Caki2 (cell line): ENCODE measurements around the gene GEMIN7. TPM values are rescaled to one million over a fixed set of nuclear protein-coding genes. Genes with fewer than 3 reads are reported as not detected.
A peak's percentile ranks its signal among the peaks of the same experiment; 100 is the strongest.
"Not testable (repeated sequence)": the region's sequence is repeated elsewhere in the genome, so short reads cannot be mapped to it uniquely, and the experiment has no call there.

Experiments
- DNase-seq: peaks from one replicate; pipeline ENCODE4 v3.0.0-alpha.2; 2015; ENCODE audit warnings: low read depth
- in situ Hi-C: cut with HindIII; loops from 2 replicates; pipeline ENCODE4 v1.10.0; 2016; ENCODE audit warnings: low sequenced_read_pairs, low pct_unique_long_range_greater_than_20kb, mixed read lengths
- total RNA-seq: library from RNA; depleted of rRNA; stranded (reverse); fragments of >200 nt; shearing (Covaris generic); gene quantifications from 2 replicates; pipeline ENCODE4 v1.2.3, GENCODE V29; 2014; ENCODE audit warnings: low replicate concordance

Gene GEMIN7
- total RNA-seq, 1 experiment from 2014 or later = 79.7 TPM

- in situ Hi-C loops = no loop called here
- no peak for DNase-seq
Observed at GRCh38 chr19:45099467-45100191, 20.6 kb downstream of the GEMIN7 start.

DNA sequence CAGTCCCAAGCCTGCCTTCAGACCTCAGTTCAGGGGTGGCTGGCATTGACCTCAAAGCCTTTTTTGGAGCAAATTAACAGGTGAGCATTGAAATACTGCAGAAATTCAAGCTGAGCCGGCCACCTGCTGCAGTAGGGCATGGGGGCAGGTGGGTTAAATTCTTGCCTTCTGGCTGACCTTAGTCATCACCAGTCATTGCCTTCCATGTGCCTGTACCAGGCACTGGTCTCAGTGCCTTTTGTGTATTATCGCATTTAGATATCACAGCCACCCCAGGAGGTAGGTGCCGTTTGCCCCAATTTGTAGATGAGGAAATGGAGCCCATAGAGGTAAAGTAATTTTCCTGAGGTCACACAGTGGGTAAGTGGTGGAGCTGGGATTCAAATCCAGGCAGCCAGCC is 21.1 kb downstream of the GEMIN7 start:
- in situ Hi-C loops = no loop called here
- DNase-seq = no peak

GRCh38 chr19:45100846-45101252 is 21.8 kb downstream of the GEMIN7 start:
- DNase-seq = peak; percentile 93
- in situ Hi-C loops = no loop called here

DNA sequence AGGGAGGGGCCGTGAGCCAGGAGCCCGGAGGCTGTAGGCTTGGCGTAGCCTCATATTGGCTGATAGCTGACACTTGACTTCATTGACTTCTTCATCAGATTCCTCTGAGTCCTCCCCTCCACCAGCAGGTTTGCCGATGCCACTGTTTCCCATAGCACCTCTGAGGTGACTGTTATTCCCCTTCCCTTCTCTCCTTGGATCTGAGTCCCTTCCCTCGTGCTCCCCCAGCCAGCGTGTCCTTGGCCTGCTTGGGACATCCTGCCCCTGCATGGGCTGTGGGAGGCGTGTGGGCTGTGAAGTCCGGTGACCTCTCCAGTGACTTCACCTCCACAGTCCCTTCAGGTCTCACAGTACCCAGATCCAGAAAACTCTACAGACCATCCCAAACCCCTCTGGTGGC is 22.7 kb downstream of the GEMIN7 start:
- in situ Hi-C loops = no loop called here

GRCh38 chr19:45102481-45102880 is 23.4 kb downstream of the GEMIN7 start:
- DNase-seq = no peak
- in situ Hi-C loops = no loop called here

More for the DNA sequence above, 22.7 kb downstream of the GEMIN7 start:
- DNase-seq = no peak

- in situ Hi-C loops = no loop called here
Observed at GRCh38 chr19:45103156-45103507, 24.1 kb downstream of the GEMIN7 start.

DNA sequence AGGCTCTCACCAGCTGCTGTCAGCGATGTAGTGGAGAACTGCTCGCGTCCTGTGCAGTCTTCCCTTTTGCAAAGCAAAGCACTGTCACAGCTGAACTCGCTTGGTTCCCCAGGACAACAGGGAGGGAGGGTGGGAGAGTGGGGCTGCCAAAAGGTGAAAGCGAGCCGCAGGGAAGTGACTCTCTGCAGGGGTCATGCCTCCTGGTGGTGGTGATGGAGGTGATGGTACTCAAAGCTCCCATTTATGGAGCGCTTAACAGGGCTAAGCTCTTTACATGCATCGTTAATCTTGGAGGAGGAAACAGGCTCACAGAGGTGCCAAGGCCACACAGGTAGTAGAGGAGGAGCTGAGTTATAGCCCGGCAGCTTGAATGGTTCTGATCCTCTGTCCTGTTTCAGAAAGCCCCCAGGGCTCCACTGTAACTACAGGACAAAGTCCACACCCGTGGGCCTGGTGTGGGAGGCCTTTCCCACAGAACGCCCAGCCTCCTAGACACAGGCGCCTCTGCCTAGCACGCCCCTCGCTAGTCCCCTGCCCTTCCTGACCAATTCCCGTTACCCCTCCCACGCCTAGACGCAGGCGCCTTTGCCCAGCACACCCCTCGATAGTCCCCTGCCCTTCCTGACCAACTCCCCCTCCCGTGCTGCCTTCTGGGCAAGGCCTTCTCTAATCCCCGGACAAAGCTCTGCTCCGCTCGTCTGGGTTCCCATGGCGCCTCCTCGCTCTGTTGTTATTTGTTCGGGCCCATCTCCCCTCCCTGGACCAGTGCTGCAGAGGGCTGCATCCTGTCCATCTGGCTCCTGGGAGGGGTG is 24.7 kb downstream of the GEMIN7 start:
- DNase-seq = peak; percentile 72
- in situ Hi-C loops = no loop called here

More at GRCh38 chr19:45103156-45103507, 24.1 kb downstream of the GEMIN7 start:
- no peak for DNase-seq

DNA sequence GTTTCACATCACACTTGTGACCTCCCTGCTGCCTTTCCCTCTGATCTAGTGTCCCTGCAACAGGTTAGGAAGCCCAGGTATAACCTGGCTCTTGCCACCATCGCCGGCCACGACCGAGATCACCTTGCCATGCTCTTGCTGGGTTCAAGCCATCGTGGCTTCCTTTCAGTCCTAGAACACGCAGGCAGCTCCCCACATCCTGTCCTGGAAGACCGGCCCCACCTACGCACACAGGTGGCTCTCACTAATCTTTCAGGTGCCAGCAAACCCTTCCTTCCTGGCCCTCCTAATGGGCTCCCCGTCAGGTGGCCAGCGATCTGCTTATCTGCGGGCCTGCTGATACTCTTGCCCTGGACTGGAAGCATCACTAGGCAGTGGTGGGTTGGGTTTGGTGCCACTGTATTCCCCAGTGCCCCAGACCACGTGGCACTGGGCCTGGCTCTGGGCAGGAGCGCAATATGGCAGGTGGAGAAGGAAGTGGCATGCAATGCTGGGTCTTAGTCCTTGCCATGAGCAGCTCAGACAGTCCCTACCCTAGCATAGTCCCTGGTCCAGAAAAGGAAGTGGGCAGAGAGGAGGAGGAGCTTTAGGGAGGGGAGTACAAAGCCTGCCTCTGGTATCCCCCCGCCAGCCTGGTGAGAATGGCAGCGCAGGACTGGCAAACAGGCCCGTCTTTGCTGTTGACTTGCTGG is 25.7 kb downstream of the GEMIN7 start:
- no peak for DNase-seq
- in situ Hi-C loops = no loop called here

GRCh38 chr19:45106363-45106762 is 27.3 kb downstream of the GEMIN7 start:
- DNase-seq, in situ Hi-C loops: not testable (repeated sequence)

DNA sequence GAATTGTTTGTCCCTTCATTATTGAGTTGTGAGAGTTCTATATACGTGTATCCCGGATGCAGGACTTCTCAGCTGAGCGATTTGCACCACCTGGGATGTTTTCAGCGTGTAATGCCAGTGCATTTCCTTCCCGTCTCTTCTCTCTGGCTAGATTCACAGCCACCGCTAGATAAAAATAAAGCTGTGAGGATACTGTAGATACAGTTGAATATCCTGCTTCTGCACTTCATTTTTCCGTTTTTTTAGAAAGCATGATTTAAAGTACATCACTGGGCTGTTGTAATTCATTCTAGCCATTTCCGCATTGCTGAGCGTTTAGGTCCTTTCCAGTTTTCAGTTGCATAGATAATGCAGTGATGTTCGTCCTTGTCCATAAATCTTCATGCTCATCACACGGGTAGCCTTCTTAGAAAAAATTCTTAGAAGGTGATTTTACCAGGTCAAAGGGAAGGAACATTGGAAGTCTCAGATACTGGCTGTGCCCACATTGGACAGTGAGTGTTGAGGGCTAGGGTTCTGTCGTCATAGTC is 28.6 kb downstream of the GEMIN7 start:
- in situ Hi-C loops = no loop called here
- no peak for DNase-seq

GRCh38 chr19:45110851-45111266 is 31.8 kb downstream of the GEMIN7 start:
- DNase-seq = peak; percentile 35
- in situ Hi-C loops = no loop called here

DNA sequence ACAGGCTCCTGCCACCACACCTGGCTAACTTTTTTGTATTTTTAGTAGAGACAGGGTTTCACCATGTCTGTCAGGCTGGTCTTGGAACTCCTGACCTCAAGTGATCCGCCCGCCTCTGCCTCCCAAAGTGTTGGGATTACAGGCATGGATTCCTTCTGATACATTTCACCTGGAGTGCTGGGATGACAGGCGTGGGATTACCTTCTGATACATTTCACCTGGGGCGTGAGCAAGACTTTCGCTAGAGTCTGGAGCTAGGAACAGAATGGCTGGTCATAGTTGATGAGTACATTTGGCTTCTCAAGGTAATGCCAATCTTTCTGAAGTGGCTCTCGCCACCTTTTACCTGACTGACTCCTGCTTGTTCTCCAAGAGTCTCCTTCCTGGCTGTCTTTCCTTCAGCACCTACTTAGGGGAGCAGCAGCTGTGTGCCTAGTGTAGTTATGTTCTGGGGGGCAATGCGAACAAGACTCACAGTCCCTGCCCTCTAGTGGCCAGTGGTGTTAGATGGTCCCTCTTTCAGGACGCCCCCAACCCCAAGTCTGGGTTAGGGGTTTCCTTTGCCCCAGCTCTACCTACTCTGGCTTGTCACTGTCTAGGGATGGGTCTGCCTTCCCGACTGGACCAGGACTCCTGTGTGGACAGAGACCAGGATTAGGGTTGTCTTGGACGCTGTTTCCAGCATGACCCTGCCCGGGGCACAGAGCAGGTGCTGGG is 33.2 kb downstream of the GEMIN7 start:
- DNase-seq = no peak
- in situ Hi-C loops = no loop called here

GRCh38 chr19:45113628-45114027 is 34.6 kb downstream of the GEMIN7 start:
- no peak for DNase-seq
- in situ Hi-C loops = no loop called here

GRCh38 chr19:45114116-45114515 is 35.1 kb downstream of the GEMIN7 start:
- in situ Hi-C loops = no loop called here
- no peak for DNase-seq

GRCh38 chr19:45115809-45116615 is 37.0 kb downstream of the GEMIN7 start:
- in situ Hi-C loops = no loop called here
- DNase-seq = no peak

DNA sequence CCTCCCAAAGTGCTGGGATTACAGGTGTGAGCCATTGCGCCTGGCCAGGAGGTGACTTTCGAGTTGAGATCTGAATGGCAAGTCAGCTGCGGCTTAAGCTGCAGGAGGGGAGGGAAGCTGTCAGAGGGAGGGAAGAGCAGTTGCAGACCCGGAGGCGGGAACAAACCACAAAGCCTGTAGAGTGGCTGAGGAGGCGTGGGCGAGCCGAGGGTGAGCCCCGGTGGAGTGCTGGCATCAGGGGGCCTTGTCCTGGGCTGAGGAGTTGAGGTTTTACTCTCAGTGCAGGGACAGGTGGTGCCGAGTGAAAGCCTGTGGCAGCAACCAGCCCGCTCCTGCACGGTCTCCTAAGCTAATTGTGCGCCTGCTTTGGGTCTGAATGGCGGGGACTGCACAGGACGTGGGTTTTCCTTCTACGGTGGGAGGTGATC is 38.1 kb downstream of the GEMIN7 start:
- in situ Hi-C loops = no loop called here
- no peak for DNase-seq

DNA sequence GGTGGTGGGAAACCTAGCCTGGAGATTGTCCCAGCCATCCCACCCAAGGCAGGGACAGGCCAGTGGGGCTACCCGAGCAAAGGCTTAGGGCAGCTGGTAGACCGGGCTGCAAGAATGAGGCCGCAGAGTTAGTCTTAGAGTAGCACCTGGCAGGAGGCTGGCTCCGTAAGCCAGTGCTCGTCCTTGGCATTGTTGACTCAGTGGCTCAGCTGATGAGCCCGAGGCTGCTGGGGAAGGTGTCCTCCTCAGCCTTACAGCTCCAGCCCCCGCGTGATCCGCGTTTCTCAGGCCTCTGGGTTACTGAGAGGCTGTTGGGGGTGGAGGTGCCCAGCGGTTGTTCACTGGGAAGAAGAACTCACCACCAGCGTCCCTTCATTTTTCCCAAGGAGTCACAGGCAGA is 38.6 kb downstream of the GEMIN7 start:
- in situ Hi-C loops = no loop called here
- DNase-seq = no peak
